ENCODE results near the gene PDE3B. TPM values are rescaled to one million over a fixed set of nuclear protein-coding genes. Genes with fewer than 3 reads are reported as not detected.

PDE3B gene
- total and polyA plus RNA-seq, 2 of the 4 experiments (the other 2 are of a cell fraction), result 0.21 to 1.3 TPM

GRCh38 chr11:14623036-14623435 lies 20.6 kb upstream of the PDE3B start:
- no peaks in the 10 kb centered on the region for H3K36me3 ChIP-seq (ENCODE audit: control insufficient read depth, insufficient read depth, low read length)
- no peaks in the 10 kb centered on the region for H3K27me3 ChIP-seq (ENCODE audit: control insufficient read depth, insufficient read depth, low read length)
- dilution Hi-C loops (cut with HindIII; ENCODE audit: low sequenced_read_pairs, unreplicated experiment) (no loop called here), in situ Hi-C loops (cut with MboI; ENCODE audit: low sequenced_read_pairs) (no loop called here), intact Hi-C loops (cut with micrococcal nuclease) (no loop called here)
- no peak for ATAC-seq (ENCODE audit: low read depth)
- no TSS peak for BruUV-seq (replicated peaks)
- no peak overlapping the region for H2AFZ ChIP-seq (replicated peaks; ENCODE audit: low read length, poor library complexity)
- H3K4me1 ChIP-seq (ENCODE audit: control insufficient read depth, insufficient read depth, low read length), result no peaks in the 10 kb centered on the region
- H3K27ac ChIP-seq (ENCODE audit: insufficient read depth, low read length), result no peak overlapping the region
- H4K91ac ChIP-seq (ENCODE audit: insufficient read depth, low read depth, low read length), result no peak overlapping the region
- ChIA-PET CTCF (no interaction called here), POLR2A (ENCODE audit: unreplicated experiment) (no interaction called here)
- no peaks in the 10 kb centered on the region for H4K20me1 ChIP-seq (ENCODE audit: insufficient read depth, low read length)
- no peak overlapping the region for H3K18ac ChIP-seq (ENCODE audit: low read depth, low read length)
- no peak overlapping the region for H3K4me2 ChIP-seq (ENCODE audit: low read depth, low read length)
- no peak overlapping the region for H3K4ac ChIP-seq (ENCODE audit: low read depth, low read length)
- no peak overlapping the region for H2AK9ac ChIP-seq (replicated peaks; ENCODE audit: low read depth, low read length, poor library complexity)
- H3K56ac ChIP-seq (ENCODE audit: extremely low read depth, insufficient read depth, low read length), result no peak overlapping the region
- H4K8ac ChIP-seq (ENCODE audit: low read depth in 2 of 2, low read length in 2 of 2), result no peak overlapping the region
- no peak overlapping the region for H2BK5ac ChIP-seq (ENCODE audit: low read depth, low read length, poor library complexity, severe bottlenecking)
- no peak overlapping the region for H2AK5ac ChIP-seq (ENCODE audit: low read depth, low read length)
- H3K9me3 ChIP-seq (ENCODE audit: control insufficient read depth, insufficient read depth, low read length), result no peaks in the 10 kb centered on the region
- WGBS, 2 experiments (ENCODE audit: extremely low coverage in 2 of 2, insufficient read length in 1 of 2), result 100% methylated on average over 1 of the region's 3 CpGs; no CpG with 5 or more reads in 1 of the 2 experiments
- no peak for DNase-seq
- H3K79me1 ChIP-seq (ENCODE audit: low read depth in 1 of 2, low read length in 2 of 2), result no peaks in the 10 kb centered on the region
- H3K9ac ChIP-seq (ENCODE audit: low read depth, low read length), result no peak overlapping the region
- no peak overlapping the region for H4K5ac ChIP-seq (ENCODE audit: low read depth, low read length)
- H3K9me1 ChIP-seq (ENCODE audit: insufficient read depth, low read length), result no peaks in the 10 kb centered on the region
- no peak overlapping the region for H3K4me3 ChIP-seq (ENCODE audit: insufficient read depth, low read depth, low read length)
- no peak overlapping the region for H3K23ac ChIP-seq (ENCODE audit: low read depth, low read length)
- TF ChIP-seq MAFK (IDR thresholded peaks at IDR 0.05; ENCODE audit: low read depth, low read length), result no peak
- TF ChIP-seq NFE2L2 (IDR thresholded peaks at IDR 0.05; ENCODE audit: low read depth, low read length), result no peak
- TF ChIP-seq MAZ (IDR thresholded peaks at IDR 0.05; ENCODE audit: borderline replicate concordance, low read depth, low read length), result no peak
- no peak for TF ChIP-seq MXI1 (IDR thresholded peaks at IDR 0.05; ENCODE audit: borderline replicate concordance, low read depth, low read length)
- no peak for TF ChIP-seq RCOR1 (IDR thresholded peaks at IDR 0.05; ENCODE audit: insufficient replicate concordance, low read length)
- TF ChIP-seq CTCF (conservative IDR thresholded peaks at IDR 0.05; ENCODE audit: low read depth, low read length), result no peak
- no peak for TF ChIP-seq USF2 (IDR thresholded peaks at IDR 0.05; ENCODE audit: low read depth, low read length)
- no peak for TF ChIP-seq RFX5 (IDR thresholded peaks at IDR 0.05; ENCODE audit: low read depth, low read length)
- no peak for TF ChIP-seq FOS (IDR thresholded peaks at IDR 0.05; ENCODE audit: low read depth, low read length)
- no peak overlapping the region for H2BK15ac ChIP-seq (ENCODE audit: low read depth, low read length)
- no peak overlapping the region for H2BK20ac ChIP-seq (ENCODE audit: low read depth, low read length)
- H2BK120ac ChIP-seq (ENCODE audit: low read depth, low read length), result no peak overlapping the region
- no peak overlapping the region for H3K14ac ChIP-seq (replicated peaks; ENCODE audit: low read depth, low read length)

Measured in IMR-90 (cell line).